CD4-positive, alpha-beta T cell (primary cell): ENCODE data around the gene NEGR1. TPM values are rescaled to one million over a fixed set of nuclear protein-coding genes. Genes with fewer than 3 reads are reported as not detected.

Source experiments
- ATAC-seq: fragments of 200-7000 bp; cut with Tn5 transposase; one replicate; pipeline ENCODE4 v1.10.0; 2022; ENCODE audit warnings: mild to moderate bottlenecking; ENCODE audit not compliant: poor library complexity
- CTCF ChIA-PET: fragments of 350-600 bp; sonication (Branson Sonifier 250); formaldehyde crosslinking; loops from one replicate; lab custom pipeline; 2021; ENCODE audit warnings: antibody characterized with exemption, inconsistent platforms; lab: Charles Lee
- POLR2A ChIA-PET: fragments of 350-600 bp; sonication (Branson Sonifier 250); formaldehyde crosslinking; loops from one replicate; lab custom pipeline; 2021; ENCODE audit warnings: antibody characterized with exemption, inconsistent platforms; lab: Charles Lee
- DNase-seq, 14 experiments: peaks; one replicate each; pipeline ENCODE4 v3.0.0-alpha.2; 2013 to 2020; ENCODE audit warnings: mixed read lengths in 2 of 14
- H3K27ac ChIP-seq, 2 donors: one replicate each; pipeline versions ENCODE4 v1.5.1 to v1.7.0; 2013; ENCODE audit warnings: low read length in 2 of 2, low read depth in 1 of 2, mild to moderate bottlenecking in 1 of 2
- H3K27me3 ChIP-seq, 2 experiments: 1 replicate in 1 of 2; 2 replicates in 1 of 2; pipeline versions ENCODE4 v1.6.1 to v1.7.0; 2013; ENCODE audit warnings: low read length in 2 of 2, control low read depth in 1 of 2, mild to moderate bottlenecking in 1 of 2, moderate library complexity in 1 of 2; ENCODE audit not compliant: insufficient read depth in 2 of 2, control insufficient read depth in 1 of 2
- H3K36me3 ChIP-seq: one replicate; pipeline ENCODE4 v1.6.1; 2013; ENCODE audit warnings: low read length, control low read depth; ENCODE audit not compliant: insufficient read depth
- H3K4me1 ChIP-seq: one replicate; pipeline ENCODE4 v1.6.1; 2013; ENCODE audit warnings: low read length, control low read depth; ENCODE audit not compliant: insufficient read depth
- H3K4me3 ChIP-seq: one replicate; pipeline ENCODE4 v1.5.1; 2013; ENCODE audit warnings: mild to moderate bottlenecking, low read length, moderate library complexity
- H3K9me3 ChIP-seq, 2 experiments: 1 replicate in 1 of 2; 2 replicates in 1 of 2; pipeline versions ENCODE4 v1.6.1 to v1.7.0; 2013; ENCODE audit warnings: low read length in 2 of 2, mild to moderate bottlenecking in 2 of 2, control low read depth in 1 of 2, moderate library complexity in 1 of 2; ENCODE audit not compliant: control insufficient read depth in 1 of 2, insufficient read depth in 1 of 2
- H3K27ac Mint-ChIP-seq: one replicate; pipeline ENCODE4 v1.8.0; 2020; ENCODE audit warnings: mixed read lengths
- H3K27me3 Mint-ChIP-seq: one replicate; pipeline ENCODE4 v1.8.0; 2021; ENCODE audit warnings: mixed read lengths
- H3K36me3 Mint-ChIP-seq: one replicate; pipeline ENCODE4 v1.8.0; 2021; ENCODE audit warnings: low read depth, mixed read lengths
- H3K4me1 Mint-ChIP-seq: one replicate; pipeline ENCODE4 v1.8.0; 2021; ENCODE audit warnings: low read depth, mixed read lengths
- H3K4me3 Mint-ChIP-seq: one replicate; pipeline ENCODE4 v1.8.0; 2020; ENCODE audit warnings: mild to moderate bottlenecking, mixed read lengths
- H3K9me3 Mint-ChIP-seq: one replicate; pipeline ENCODE4 v1.8.0; 2020; ENCODE audit warnings: mixed read lengths
- CTCF ChIP-seq: fragments of 200-600 bp; IDR thresholded peaks from one replicate; pipeline ENCODE4 v1.8.0; 2022; ENCODE audit warnings: antibody characterized with exemption, mild to moderate bottlenecking
- intact Hi-C, 2 experiments: fragments of 100-400 bp; cut with DNase I in 1 of 2; cut with micrococcal nuclease in 1 of 2; formaldehyde crosslinking; loops; one replicate each; pipeline versions ENCODE4 v1.15.1 to v1.9.0; 2023 to 2025; cut with DNase I, micrococcal nuclease
- total RNA-seq, 174 experiments: library from RNA in 2 of 174; stranded (reverse) in 2 of 174; gene quantifications; one replicate each; pipeline ENCODE4 v1.2.3 and lab custom pipeline; 2021 to 2026

Gene NEGR1
- total RNA-seq, 2 experiments from 2014 or later: 0.03 TPM

- no peaks in the 10 kb centered on the region for H3K27me3 ChIP-seq
- ChIA-PET CTCF (no interaction called here), POLR2A (no interaction called here)
- H3K27ac ChIP-seq: no peak overlapping the region
- H3K36me3 Mint-ChIP-seq: no peaks in the 10 kb centered on the region
- H3K9me3 ChIP-seq: no peaks in the 10 kb centered on the region
- TF ChIP-seq CTCF: no peak
- no peak overlapping the region for H3K27ac Mint-ChIP-seq
- H3K4me1 Mint-ChIP-seq: no peaks in the 10 kb centered on the region
- no peak overlapping the region for H3K4me3 Mint-ChIP-seq
- H3K4me1 ChIP-seq: no peaks in the 10 kb centered on the region
- H3K27me3 Mint-ChIP-seq: no peaks in the 10 kb centered on the region
- no peak for DNase-seq
- ATAC-seq: no peak
- intact Hi-C loops: no loop called here
- no peak overlapping the region for H3K4me3 ChIP-seq
- H3K36me3 ChIP-seq: no peaks in the 10 kb centered on the region
- H3K9me3 Mint-ChIP-seq: no peaks in the 10 kb centered on the region
Measured at GRCh38 chr1:72117621-72118020, 164.7 kb downstream of the NEGR1 start.

GRCh38 chr1:72115290-72115689 lies 167.0 kb downstream of the NEGR1 start:
- Histone ChIP-seq H3K9me3 (no peaks in the 10 kb centered on the region), H3K4me1 (no peaks in the 10 kb centered on the region), H3K36me3 (no peaks in the 10 kb centered on the region), H3K4me3 (no peak overlapping the region), H3K27ac (no peak overlapping the region), H3K27me3 (no peaks in the 10 kb centered on the region)
- POLR2A ChIA-PET: no interaction called here
- Mint-ChIP-seq H3K9me3 (no peaks in the 10 kb centered on the region), H3K4me1 (no peaks in the 10 kb centered on the region), H3K27me3 (no peaks in the 10 kb centered on the region), H3K36me3 (no peaks in the 10 kb centered on the region), H3K27ac (no peak overlapping the region), H3K4me3 (no peak overlapping the region)
- no peak for DNase-seq
- CTCF ChIA-PET: no interaction called here
- no peak for ATAC-seq
- no peak for TF ChIP-seq CTCF
- intact Hi-C loops: no loop called here

GRCh38 chr1:72111662-72112061 lies 170.7 kb downstream of the NEGR1 start:
- TF ChIP-seq CTCF: no peak
- ChIA-PET CTCF (no interaction called here), POLR2A (no interaction called here)
- H3K36me3 ChIP-seq: no peaks in the 10 kb centered on the region
- H3K4me1 ChIP-seq: no peaks in the 10 kb centered on the region
- Mint-ChIP-seq H3K36me3 (no peaks in the 10 kb centered on the region), H3K4me3 (no peak overlapping the region), H3K4me1 (no peaks in the 10 kb centered on the region), H3K9me3 (no peaks in the 10 kb centered on the region), H3K27ac (no peak overlapping the region), H3K27me3 (no peaks in the 10 kb centered on the region)
- H3K27me3 ChIP-seq: no peaks in the 10 kb centered on the region
- intact Hi-C loops: no loop called here
- H3K27ac ChIP-seq: no peak overlapping the region
- ATAC-seq (no peak), DNase-seq (no peak)
- no peaks in the 10 kb centered on the region for H3K9me3 ChIP-seq
- no peak overlapping the region for H3K4me3 ChIP-seq
